Measurements from ENCODE around the gene CADM3. TPM values are rescaled to one million over a fixed set of nuclear protein-coding genes. Genes with fewer than 3 reads are reported as not detected.

The CADM3 gene
- total and polyA plus RNA-seq, 2 experiments from 2014 or later = 0.37 to 0.77 TPM

- Histone ChIP-seq H3K4me3 (no peak overlapping the region), H3K9me3 (ENCODE audit: low read depth) (no peaks in the 10 kb centered on the region), H3K27me3 (peaks cover 31% of the 10 kb centered on the region), H2AFZ (no peak overlapping the region), H4K20me1 (ENCODE audit: insufficient read depth, poor library complexity, severe bottlenecking) (no peaks in the 10 kb centered on the region), H3K36me3 (replicated peaks; ENCODE audit: insufficient read depth, low read depth) (no peaks in the 10 kb centered on the region), H3K27ac (no peak overlapping the region), H3K9me2 (replicated peaks; ENCODE audit: insufficient read depth) (no peaks in the 10 kb centered on the region), H3K4me1 (ENCODE audit: insufficient read depth) (no peaks in the 10 kb centered on the region), H3K4me2 (no peak overlapping the region), H3K79me2 (no peaks in the 10 kb centered on the region)
- WGBS (ENCODE audit: low lambda C conversion rate, missing lambda C conversion rate) = 5% methylated on average over 3 of the region's 3 CpGs
- TF ChIP-seq EZH2 (IDR thresholded peaks at IDR 0.05; ENCODE audit: borderline replicate concordance) (no peak), CTCF (IDR thresholded peaks at IDR 0.05; ENCODE audit: poor library complexity) (no peak), EZH2phosphoT487 (IDR thresholded peaks at IDR 0.05; ENCODE audit: low read depth, severe bottlenecking, unreplicated experiment) (no peak)
- peak; percentile 89 for DNase-seq (ENCODE audit: low spot score)
These were observed 6.0 kb downstream of the CADM3 start for GRCh38 chr1:159177272-159177907.

GRCh38 chr1:159179906-159180305 is 8.5 kb downstream of the CADM3 start:
- no peaks in the 10 kb centered on the region for H3K36me3 ChIP-seq (replicated peaks; ENCODE audit: insufficient read depth, low read depth)
- no peaks in the 10 kb centered on the region for H3K79me2 ChIP-seq
- no peak overlapping the region for H3K27ac ChIP-seq
- no peak overlapping the region for H3K4me3 ChIP-seq
- TF ChIP-seq EZH2phosphoT487 (IDR thresholded peaks at IDR 0.05; ENCODE audit: low read depth, severe bottlenecking, unreplicated experiment) = no peak
- TF ChIP-seq CTCF (IDR thresholded peaks at IDR 0.05; ENCODE audit: poor library complexity) = no peak
- no peak for TF ChIP-seq EZH2 (IDR thresholded peaks at IDR 0.05; ENCODE audit: borderline replicate concordance)
- H3K9me3 ChIP-seq (ENCODE audit: low read depth) = no peaks in the 10 kb centered on the region
- no peak overlapping the region for H2AFZ ChIP-seq
- no peak overlapping the region for H3K4me2 ChIP-seq
- no peaks in the 10 kb centered on the region for H3K9me2 ChIP-seq (replicated peaks; ENCODE audit: insufficient read depth)
- no peak for DNase-seq (ENCODE audit: low spot score)
- no peaks in the 10 kb centered on the region for H4K20me1 ChIP-seq (ENCODE audit: insufficient read depth, poor library complexity, severe bottlenecking)
- H3K27me3 ChIP-seq = peaks cover 7% of the 10 kb centered on the region
- H3K4me1 ChIP-seq (ENCODE audit: insufficient read depth) = no peaks in the 10 kb centered on the region

GRCh38 chr1:159180516-159180915 is 9.1 kb downstream of the CADM3 start:
- no peak overlapping the region for H2AFZ ChIP-seq
- DNase-seq (ENCODE audit: low spot score) = no peak
- no peaks in the 10 kb centered on the region for H3K4me1 ChIP-seq (ENCODE audit: insufficient read depth)
- H3K79me2 ChIP-seq = no peaks in the 10 kb centered on the region
- no peaks in the 10 kb centered on the region for H3K9me3 ChIP-seq (ENCODE audit: low read depth)
- H3K27ac ChIP-seq = no peak overlapping the region
- H3K27me3 ChIP-seq = peaks cover 2% of the 10 kb centered on the region
- WGBS (ENCODE audit: low lambda C conversion rate, missing lambda C conversion rate) = 98% methylated on average over 2 of the region's 2 CpGs
- H3K4me2 ChIP-seq = no peak overlapping the region
- TF ChIP-seq EZH2phosphoT487 (IDR thresholded peaks at IDR 0.05; ENCODE audit: low read depth, severe bottlenecking, unreplicated experiment) = no peak
- no peak for TF ChIP-seq CTCF (IDR thresholded peaks at IDR 0.05; ENCODE audit: poor library complexity)
- no peak for TF ChIP-seq EZH2 (IDR thresholded peaks at IDR 0.05; ENCODE audit: borderline replicate concordance)
- no peaks in the 10 kb centered on the region for H3K36me3 ChIP-seq (replicated peaks; ENCODE audit: insufficient read depth, low read depth)
- H3K9me2 ChIP-seq (replicated peaks; ENCODE audit: insufficient read depth) = no peaks in the 10 kb centered on the region
- H4K20me1 ChIP-seq (ENCODE audit: insufficient read depth, poor library complexity, severe bottlenecking) = no peaks in the 10 kb centered on the region
- no peak overlapping the region for H3K4me3 ChIP-seq
